ENCODE results near the gene PAN3.

Gene PAN3

DNA sequence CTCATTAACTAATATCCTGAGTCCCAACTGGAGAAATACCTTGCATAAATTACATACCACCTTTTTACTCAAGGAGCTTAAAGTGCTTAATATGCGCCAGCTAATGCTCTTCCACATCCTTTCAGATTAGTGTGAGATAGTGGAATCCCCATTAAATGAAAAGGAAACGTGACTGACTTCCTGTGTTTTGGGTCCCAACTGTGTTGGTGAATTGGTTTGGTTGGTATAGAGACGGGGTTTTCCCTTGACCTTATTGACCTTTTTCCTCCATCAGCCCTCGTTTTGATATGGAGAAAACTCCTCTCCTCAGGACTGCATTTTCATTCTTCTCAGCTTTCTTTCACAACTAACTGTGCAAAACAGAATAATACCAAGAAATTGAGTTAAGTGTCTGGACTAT is 163.5 kb downstream of the PAN3 start:
- Histone ChIP-seq H3K4me3 (ENCODE audit: low read depth, low read length) (no peak overlapping the region), H3K18ac (ENCODE audit: low read length) (no peak overlapping the region), H2BK5ac (ENCODE audit: low read depth, low read length, poor library complexity) (no peak overlapping the region), H4K8ac (ENCODE audit: low read depth, low read length) (no peak overlapping the region), H3K14ac (ENCODE audit: low read length) (no peak overlapping the region), H3K27ac (ENCODE audit: low read depth, low read length) (no peak overlapping the region), H3K27me3 (ENCODE audit: insufficient read depth, low read length) (no peaks in the 10 kb centered on the region), H2AFZ (ENCODE audit: insufficient read depth, low read length, poor library complexity) (no peak overlapping the region), H2AK5ac (ENCODE audit: low read length) (no peak overlapping the region), H4K12ac (ENCODE audit: low read depth, low read length) (no peak overlapping the region), H3K79me2 (ENCODE audit: control insufficient read depth, insufficient read depth, low read length, poor library complexity) (no peaks in the 10 kb centered on the region), H3K4me1 (ENCODE audit: control insufficient read depth in 1 of 2, insufficient read depth in 2 of 2, low read length in 2 of 2) (no peaks in the 10 kb centered on the region), H3K4ac (ENCODE audit: low read depth, low read length) (no peak overlapping the region), H2BK120ac (ENCODE audit: insufficient read depth, low read length, poor library complexity) (no peak overlapping the region), H4K91ac (ENCODE audit: low read depth, low read length) (no peak overlapping the region), H3K23ac (ENCODE audit: low read length) (no peak overlapping the region), H3K9ac (ENCODE audit: low read length) (no peak overlapping the region), H3K79me1 (ENCODE audit: low read length) (no peaks in the 10 kb centered on the region), H3K36me3 (ENCODE audit: control insufficient read depth in 1 of 2, insufficient read depth in 2 of 2, low read length in 2 of 2) (no peaks in the 10 kb centered on the region), H2BK12ac (ENCODE audit: low read length) (no peak overlapping the region), H3K4me2 (ENCODE audit: low read length) (no peak overlapping the region), H3K9me3 (ENCODE audit: insufficient read depth, low read depth, low read length) (peaks cover 1% of the 10 kb centered on the region)
- DNase-seq, result no peak
- no CpG with 5 or more reads among the region's 4 CpGs for WGBS (ENCODE audit: extremely low coverage, insufficient coverage, insufficient read length)

- H3K79me2 ChIP-seq (ENCODE audit: control insufficient read depth, insufficient read depth, low read length, poor library complexity), result no peaks in the 10 kb centered on the region
- H4K91ac ChIP-seq (ENCODE audit: low read depth, low read length), result no peak overlapping the region
- H2BK120ac ChIP-seq (ENCODE audit: insufficient read depth, low read length, poor library complexity), result no peak overlapping the region
- H2BK12ac ChIP-seq (ENCODE audit: low read length), result no peak overlapping the region
- no peaks in the 10 kb centered on the region for H3K4me1 ChIP-seq (ENCODE audit: control insufficient read depth in 1 of 2, insufficient read depth in 2 of 2, low read length in 2 of 2)
- H3K79me1 ChIP-seq (ENCODE audit: low read length), result no peaks in the 10 kb centered on the region
- H3K36me3 ChIP-seq (ENCODE audit: control insufficient read depth in 1 of 2, insufficient read depth in 2 of 2, low read length in 2 of 2), result no peaks in the 10 kb centered on the region
- H3K27ac ChIP-seq (ENCODE audit: low read depth, low read length), result no peak overlapping the region
- H3K18ac ChIP-seq (ENCODE audit: low read length), result no peak overlapping the region
- no peak overlapping the region for H3K14ac ChIP-seq (ENCODE audit: low read length)
- H4K12ac ChIP-seq (ENCODE audit: low read depth, low read length), result no peak overlapping the region
- H2AFZ ChIP-seq (ENCODE audit: insufficient read depth, low read length, poor library complexity), result no peak overlapping the region
- H3K23ac ChIP-seq (ENCODE audit: low read length), result no peak overlapping the region
- H3K4ac ChIP-seq (ENCODE audit: low read depth, low read length), result no peak overlapping the region
- DNase-seq, result no peak
- H4K8ac ChIP-seq (ENCODE audit: low read depth, low read length), result no peak overlapping the region
- no peak overlapping the region for H2AK5ac ChIP-seq (ENCODE audit: low read length)
- no peak overlapping the region for H3K4me2 ChIP-seq (ENCODE audit: low read length)
- no peak overlapping the region for H2BK5ac ChIP-seq (ENCODE audit: low read depth, low read length, poor library complexity)
- no CpG with 5 or more reads among the region's 10 CpGs for WGBS (ENCODE audit: extremely low coverage, insufficient coverage, insufficient read length)
- no peaks in the 10 kb centered on the region for H3K27me3 ChIP-seq (ENCODE audit: insufficient read depth, low read length)
- H3K9ac ChIP-seq (ENCODE audit: low read length), result no peak overlapping the region
- no peak overlapping the region for H3K4me3 ChIP-seq (ENCODE audit: low read depth, low read length)
- peaks cover 1% of the 10 kb centered on the region for H3K9me3 ChIP-seq (ENCODE audit: insufficient read depth, low read depth, low read length)
Observed at GRCh38 chr13:28306325-28306724, 168.0 kb downstream of the PAN3 start.

DNA sequence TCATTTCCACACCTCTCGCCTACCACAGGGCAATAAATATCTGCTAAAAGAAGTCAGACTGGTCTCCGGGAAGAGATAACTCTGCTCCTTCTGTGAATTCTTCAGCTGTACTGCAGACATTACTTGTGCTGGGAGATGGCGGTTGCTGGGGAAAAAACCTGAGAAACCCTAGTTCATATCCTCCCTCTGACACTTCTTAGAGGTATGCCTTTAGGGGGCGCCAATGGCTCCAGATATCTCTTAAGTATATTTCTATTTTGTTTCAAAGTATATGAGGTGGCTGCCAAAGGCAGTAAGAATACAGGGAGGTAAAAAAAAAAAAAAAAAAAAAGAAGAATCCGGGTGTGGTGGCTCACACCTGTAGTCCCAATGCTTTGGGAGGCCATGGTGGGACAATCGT is 175.2 kb downstream of the PAN3 start:
- H3K14ac ChIP-seq (ENCODE audit: low read length), result no peak overlapping the region
- H2AK5ac ChIP-seq (ENCODE audit: low read length), result no peak overlapping the region
- no CpG with 5 or more reads among the region's 6 CpGs for WGBS (ENCODE audit: extremely low coverage, insufficient coverage, insufficient read length)
- H2BK120ac ChIP-seq (ENCODE audit: insufficient read depth, low read length, poor library complexity), result no peak overlapping the region
- H3K4ac ChIP-seq (ENCODE audit: low read depth, low read length), result no peak overlapping the region
- H4K8ac ChIP-seq (ENCODE audit: low read depth, low read length), result no peak overlapping the region
- H3K4me2 ChIP-seq (ENCODE audit: low read length), result no peak overlapping the region
- H3K27ac ChIP-seq (ENCODE audit: low read depth, low read length), result no peak overlapping the region
- H4K12ac ChIP-seq (ENCODE audit: low read depth, low read length), result no peak overlapping the region
- H3K4me3 ChIP-seq (ENCODE audit: low read depth, low read length), result no peak overlapping the region
- H2BK12ac ChIP-seq (ENCODE audit: low read length), result no peak overlapping the region
- no peak overlapping the region for H4K91ac ChIP-seq (ENCODE audit: low read depth, low read length)
- no peak overlapping the region for H3K23ac ChIP-seq (ENCODE audit: low read length)
- no peaks in the 10 kb centered on the region for H3K9me3 ChIP-seq (ENCODE audit: insufficient read depth, low read depth, low read length)
- no peaks in the 10 kb centered on the region for H3K36me3 ChIP-seq (ENCODE audit: control insufficient read depth in 1 of 2, insufficient read depth in 2 of 2, low read length in 2 of 2)
- H3K79me1 ChIP-seq (ENCODE audit: low read length), result no peaks in the 10 kb centered on the region
- H3K4me1 ChIP-seq (ENCODE audit: control insufficient read depth in 1 of 2, insufficient read depth in 2 of 2, low read length in 2 of 2), result peaks cover 9 to 13% of the 10 kb centered on the region in 2 experiments
- H3K27me3 ChIP-seq (ENCODE audit: insufficient read depth, low read length), result no peaks in the 10 kb centered on the region
- peak in 1 of 2 donors; percentile 24 for DNase-seq
- no peaks in the 10 kb centered on the region for H3K79me2 ChIP-seq (ENCODE audit: control insufficient read depth, insufficient read depth, low read length, poor library complexity)
- H3K18ac ChIP-seq (ENCODE audit: low read length), result no peak overlapping the region
- no peak overlapping the region for H2AFZ ChIP-seq (ENCODE audit: insufficient read depth, low read length, poor library complexity)
- no peak overlapping the region for H3K9ac ChIP-seq (ENCODE audit: low read length)
- H2BK5ac ChIP-seq (ENCODE audit: low read depth, low read length, poor library complexity), result no peak overlapping the region

DNA sequence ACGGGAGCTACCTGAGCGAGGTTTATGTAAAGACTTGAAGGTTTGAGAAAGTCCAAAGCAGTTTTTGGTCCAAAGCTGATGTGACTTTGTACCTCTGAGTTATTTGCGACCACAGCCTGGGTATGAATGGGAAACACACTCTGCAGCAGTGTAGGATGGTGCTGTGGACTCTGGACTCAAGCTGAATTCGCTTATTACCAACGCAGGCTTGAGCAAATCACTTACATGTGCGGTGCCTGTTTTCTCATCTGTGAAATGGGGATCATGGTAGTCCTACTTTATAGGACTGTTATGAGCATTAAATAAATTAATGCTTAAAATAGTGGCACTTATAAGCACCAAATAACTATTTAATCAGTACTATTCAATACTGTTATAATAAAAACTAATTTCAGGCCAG is 176.5 kb downstream of the PAN3 start:
- Histone ChIP-seq H3K18ac (ENCODE audit: low read length) (no peak overlapping the region), H4K12ac (ENCODE audit: low read depth, low read length) (no peak overlapping the region), H3K27me3 (ENCODE audit: insufficient read depth, low read length) (no peaks in the 10 kb centered on the region), H3K4ac (ENCODE audit: low read depth, low read length) (no peak overlapping the region), H2AFZ (ENCODE audit: insufficient read depth, low read length, poor library complexity) (no peak overlapping the region), H3K4me2 (ENCODE audit: low read length) (no peak overlapping the region), H3K14ac (ENCODE audit: low read length) (no peak overlapping the region), H3K79me2 (ENCODE audit: control insufficient read depth, insufficient read depth, low read length, poor library complexity) (no peaks in the 10 kb centered on the region), H3K23ac (ENCODE audit: low read length) (no peak overlapping the region), H2BK120ac (ENCODE audit: insufficient read depth, low read length, poor library complexity) (no peak overlapping the region), H2BK5ac (ENCODE audit: low read depth, low read length, poor library complexity) (no peak overlapping the region), H4K91ac (ENCODE audit: low read depth, low read length) (no peak overlapping the region), H3K4me3 (ENCODE audit: low read depth, low read length) (no peak overlapping the region), H3K4me1 (ENCODE audit: control insufficient read depth in 1 of 2, insufficient read depth in 2 of 2, low read length in 2 of 2) (peaks cover 9 to 13% of the 10 kb centered on the region in 2 experiments), H3K27ac (ENCODE audit: low read depth, low read length) (no peak overlapping the region), H3K9me3 (ENCODE audit: insufficient read depth, low read depth, low read length) (no peaks in the 10 kb centered on the region), H3K79me1 (ENCODE audit: low read length) (no peaks in the 10 kb centered on the region), H4K8ac (ENCODE audit: low read depth, low read length) (no peak overlapping the region), H3K36me3 (ENCODE audit: control insufficient read depth in 1 of 2, insufficient read depth in 2 of 2, low read length in 2 of 2) (no peaks in the 10 kb centered on the region), H2BK12ac (ENCODE audit: low read length) (no peak overlapping the region), H2AK5ac (ENCODE audit: low read length) (no peak overlapping the region), H3K9ac (ENCODE audit: low read length) (no peak overlapping the region)
- no peak for DNase-seq
- WGBS (ENCODE audit: extremely low coverage, insufficient coverage, insufficient read length), result no CpG with 5 or more reads among the region's 6 CpGs

All from trophoblast cell (in vitro differentiated cells and primary cell).